ENCODE measurements around the gene TMX1.

DNA sequence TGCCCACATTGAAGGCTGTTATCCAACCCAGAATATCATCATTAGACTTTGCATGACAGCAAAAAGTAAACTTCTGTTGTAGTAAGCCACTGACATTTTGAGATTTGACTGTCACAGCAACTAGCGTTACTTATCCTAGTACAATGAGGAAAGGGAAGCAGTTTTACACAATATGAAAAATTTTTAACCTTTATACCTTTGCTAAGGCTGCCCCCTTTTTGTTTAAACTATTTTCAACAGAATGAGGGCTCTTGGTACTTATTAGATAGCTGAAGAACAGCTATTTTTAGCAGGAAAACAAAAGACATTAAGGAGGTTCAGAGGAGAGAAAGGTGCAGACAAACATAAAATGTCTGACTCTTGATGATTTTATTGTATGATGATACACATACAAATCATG lies 23.4 kb upstream of the TMX1 start:
- TF ChIP-seq TCF7L2 (IDR thresholded peaks at IDR 0.05; ENCODE audit: borderline replicate concordance, extremely low read depth, insufficient read depth, insufficient read length) (no peak), POLR2A (IDR thresholded peaks at IDR 0.05; ENCODE audit: borderline replicate concordance, extremely low read depth, insufficient read depth, insufficient read length) (no peak), EGR1 (IDR thresholded peaks at IDR 0.05; ENCODE audit: low read depth) (no peak), POLR2AphosphoS5 (IDR thresholded peaks at IDR 0.05; ENCODE audit: low read depth, low read length) (no peak)
- TF ChIP-seq, protein P1, sequence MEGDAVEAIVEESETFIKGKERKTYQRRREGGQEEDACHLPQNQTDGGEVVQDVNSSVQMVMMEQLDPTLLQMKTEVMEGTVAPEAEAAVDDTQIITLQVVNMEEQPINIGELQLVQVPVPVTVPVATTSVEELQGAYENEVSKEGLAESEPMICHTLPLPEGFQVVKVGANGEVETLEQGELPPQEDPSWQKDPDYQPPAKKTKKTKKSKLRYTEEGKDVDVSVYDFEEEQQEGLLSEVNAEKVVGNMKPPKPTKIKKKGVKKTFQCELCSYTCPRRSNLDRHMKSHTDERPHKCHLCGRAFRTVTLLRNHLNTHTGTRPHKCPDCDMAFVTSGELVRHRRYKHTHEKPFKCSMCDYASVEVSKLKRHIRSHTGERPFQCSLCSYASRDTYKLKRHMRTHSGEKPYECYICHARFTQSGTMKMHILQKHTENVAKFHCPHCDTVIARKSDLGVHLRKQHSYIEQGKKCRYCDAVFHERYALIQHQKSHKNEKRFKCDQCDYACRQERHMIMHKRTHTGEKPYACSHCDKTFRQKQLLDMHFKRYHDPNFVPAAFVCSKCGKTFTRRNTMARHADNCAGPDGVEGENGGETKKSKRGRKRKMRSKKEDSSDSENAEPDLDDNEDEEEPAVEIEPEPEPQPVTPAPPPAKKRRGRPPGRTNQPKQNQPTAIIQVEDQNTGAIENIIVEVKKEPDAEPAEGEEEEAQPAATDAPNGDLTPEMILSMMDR (IDR thresholded peaks at IDR 0.05 in 2 of 3, conservative IDR thresholded peaks at IDR 0.05 in 1 of 3; ENCODE audit: borderline replicate concordance in 1 of 3, insufficient read depth in 1 of 3, low read depth in 2 of 3, low read length in 2 of 3): no peak
- TF ChIP-seq, protein P2, sequence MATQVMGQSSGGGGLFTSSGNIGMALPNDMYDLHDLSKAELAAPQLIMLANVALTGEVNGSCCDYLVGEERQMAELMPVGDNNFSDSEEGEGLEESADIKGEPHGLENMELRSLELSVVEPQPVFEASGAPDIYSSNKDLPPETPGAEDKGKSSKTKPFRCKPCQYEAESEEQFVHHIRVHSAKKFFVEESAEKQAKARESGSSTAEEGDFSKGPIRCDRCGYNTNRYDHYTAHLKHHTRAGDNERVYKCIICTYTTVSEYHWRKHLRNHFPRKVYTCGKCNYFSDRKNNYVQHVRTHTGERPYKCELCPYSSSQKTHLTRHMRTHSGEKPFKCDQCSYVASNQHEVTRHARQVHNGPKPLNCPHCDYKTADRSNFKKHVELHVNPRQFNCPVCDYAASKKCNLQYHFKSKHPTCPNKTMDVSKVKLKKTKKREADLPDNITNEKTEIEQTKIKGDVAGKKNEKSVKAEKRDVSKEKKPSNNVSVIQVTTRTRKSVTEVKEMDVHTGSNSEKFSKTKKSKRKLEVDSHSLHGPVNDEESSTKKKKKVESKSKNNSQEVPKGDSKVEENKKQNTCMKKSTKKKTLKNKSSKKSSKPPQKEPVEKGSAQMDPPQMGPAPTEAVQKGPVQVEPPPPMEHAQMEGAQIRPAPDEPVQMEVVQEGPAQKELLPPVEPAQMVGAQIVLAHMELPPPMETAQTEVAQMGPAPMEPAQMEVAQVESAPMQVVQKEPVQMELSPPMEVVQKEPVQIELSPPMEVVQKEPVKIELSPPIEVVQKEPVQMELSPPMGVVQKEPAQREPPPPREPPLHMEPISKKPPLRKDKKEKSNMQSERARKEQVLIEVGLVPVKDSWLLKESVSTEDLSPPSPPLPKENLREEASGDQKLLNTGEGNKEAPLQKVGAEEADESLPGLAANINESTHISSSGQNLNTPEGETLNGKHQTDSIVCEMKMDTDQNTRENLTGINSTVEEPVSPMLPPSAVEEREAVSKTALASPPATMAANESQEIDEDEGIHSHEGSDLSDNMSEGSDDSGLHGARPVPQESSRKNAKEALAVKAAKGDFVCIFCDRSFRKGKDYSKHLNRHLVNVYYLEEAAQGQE (IDR thresholded peaks at IDR 0.05; ENCODE audit: low read depth): no peak
